ENCODE results near the gene EXOG.

The EXOG gene, protein sequence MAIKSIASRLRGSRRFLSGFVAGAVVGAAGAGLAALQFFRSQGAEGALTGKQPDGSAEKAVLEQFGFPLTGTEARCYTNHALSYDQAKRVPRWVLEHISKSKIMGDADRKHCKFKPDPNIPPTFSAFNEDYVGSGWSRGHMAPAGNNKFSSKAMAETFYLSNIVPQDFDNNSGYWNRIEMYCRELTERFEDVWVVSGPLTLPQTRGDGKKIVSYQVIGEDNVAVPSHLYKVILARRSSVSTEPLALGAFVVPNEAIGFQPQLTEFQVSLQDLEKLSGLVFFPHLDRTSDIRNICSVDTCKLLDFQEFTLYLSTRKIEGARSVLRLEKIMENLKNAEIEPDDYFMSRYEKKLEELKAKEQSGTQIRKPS

DNA sequence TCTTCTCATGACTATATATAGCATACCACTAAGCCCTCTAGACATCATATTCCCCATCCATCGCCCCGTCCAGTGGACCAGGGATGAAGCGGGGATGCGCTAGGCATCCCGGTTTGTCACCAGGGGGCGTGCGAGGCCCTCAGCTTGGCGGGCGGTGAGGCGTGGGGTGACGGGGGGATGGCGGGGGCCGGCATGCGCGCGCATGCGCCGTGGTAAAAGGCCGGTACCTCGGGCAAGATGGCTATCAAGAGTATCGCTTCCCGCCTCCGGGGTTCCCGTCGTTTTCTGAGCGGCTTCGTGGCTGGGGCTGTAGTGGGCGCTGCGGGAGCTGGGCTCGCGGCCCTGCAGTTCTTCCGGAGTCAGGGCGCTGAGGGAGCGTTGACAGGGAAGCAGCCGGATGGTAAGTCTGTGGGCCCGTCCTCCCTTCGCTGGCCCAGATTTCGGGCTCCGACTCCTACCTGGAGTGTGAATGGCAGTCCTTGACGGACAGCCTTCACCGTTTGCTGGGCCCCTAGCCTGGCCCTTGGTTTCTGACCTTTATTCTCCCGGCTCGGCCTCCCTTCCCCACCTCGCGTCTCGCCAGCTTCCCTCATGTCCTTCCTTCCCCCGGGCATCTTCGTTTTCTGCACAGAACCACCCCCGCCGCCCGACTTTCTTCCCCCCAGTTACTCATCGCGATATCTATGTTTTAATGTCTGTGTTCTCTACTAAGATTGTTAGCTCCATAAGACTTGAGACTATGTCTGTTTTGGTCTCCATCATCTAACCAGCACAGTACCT lies at the start of gene EXOG:
Gene EXOG (plus strand): TSS at position 210 of the 780 bp plus-strand sequence. CDS start 28 bp downstream, at position 238.
- peak; percentile 96 for DNase-seq

DNA sequence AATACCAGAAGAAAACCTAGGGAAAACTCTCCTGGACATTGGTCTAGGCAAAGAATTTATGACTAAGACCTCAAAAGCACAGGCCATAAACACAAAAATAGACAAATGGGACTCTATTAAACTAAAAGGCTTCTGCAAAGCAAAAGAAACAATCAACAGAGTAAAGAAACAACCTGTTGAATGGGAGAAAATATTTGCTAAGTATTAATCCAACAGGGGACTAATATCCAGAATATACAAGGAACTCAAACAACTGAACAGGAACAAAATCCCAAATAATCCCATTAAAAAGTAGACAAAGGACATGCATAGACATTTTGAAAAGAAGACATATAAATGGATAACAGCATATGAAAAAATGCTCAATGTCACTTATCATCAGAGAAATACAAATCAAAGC lies 49.3 kb upstream of the EXOG start:
- DNase-seq: no peak

DNA sequence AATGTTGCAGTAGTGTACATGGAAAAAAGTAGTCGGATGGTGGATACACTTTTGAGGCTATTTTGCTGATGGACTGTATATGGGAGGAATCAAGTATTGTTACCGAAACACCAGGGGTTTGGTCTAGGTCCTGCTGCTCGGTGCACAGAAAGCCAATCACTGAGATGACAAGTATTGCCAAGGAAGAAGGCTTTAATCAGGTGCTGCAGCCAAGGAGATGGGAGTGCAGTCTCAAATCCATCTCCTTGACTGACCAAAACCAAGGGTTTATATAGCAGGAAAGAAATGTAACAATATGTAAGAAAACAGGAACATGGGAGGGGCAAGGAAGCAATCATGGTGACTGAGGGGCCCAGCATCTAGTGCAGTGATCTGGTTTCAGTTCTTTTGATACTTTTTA lies 45.3 kb upstream of the EXOG start:
- no peak for DNase-seq

DNA sequence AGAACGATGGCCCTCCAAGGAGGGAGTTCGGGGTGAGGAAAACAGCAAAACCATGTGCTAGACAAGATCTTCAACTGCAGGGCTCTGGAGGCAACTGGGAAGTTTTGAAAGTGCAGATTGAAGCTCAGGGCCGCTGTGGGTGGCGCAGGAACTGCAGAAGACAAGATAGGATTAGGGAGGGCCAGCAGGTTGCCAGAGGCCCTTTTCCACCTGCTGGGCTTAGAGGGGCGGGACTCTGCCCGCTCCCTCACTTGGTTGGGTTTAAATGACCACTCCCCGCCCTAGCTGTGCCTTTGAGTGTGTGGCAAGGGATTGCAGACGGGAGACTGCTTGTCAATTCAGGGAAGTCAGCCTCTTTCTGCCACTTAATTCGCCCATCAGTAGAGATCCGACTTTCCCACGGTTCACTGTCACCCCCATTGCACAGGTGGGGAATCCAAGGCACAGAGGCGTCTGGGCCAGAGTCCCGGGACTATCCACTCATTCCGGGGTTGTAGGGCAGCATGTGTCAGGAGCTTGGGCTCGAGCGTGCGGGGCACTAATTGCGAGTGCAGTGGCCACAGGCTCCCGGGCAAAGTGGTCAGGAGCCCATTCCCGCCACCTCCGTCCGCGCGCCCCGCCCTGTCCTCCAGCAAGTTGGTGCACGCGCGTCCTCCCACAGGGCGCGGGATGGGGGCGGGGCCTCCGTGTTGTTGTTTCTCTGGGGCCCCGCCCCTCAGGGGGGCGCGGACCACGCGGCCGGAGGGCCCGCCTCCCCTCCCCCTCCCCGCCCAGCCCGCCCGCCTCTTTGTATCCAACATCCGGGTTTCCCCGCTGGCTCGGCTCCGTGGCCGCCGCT lies 42.8 kb upstream of the EXOG start, which contains the start of gene ACVR2B:
Gene ACVR2B (plus strand): TSS at position 816 of the 838 bp plus-strand sequence. CDS start 433 bp downstream, outside the sequence.
- DNase-seq: peak; percentile 65

DNA sequence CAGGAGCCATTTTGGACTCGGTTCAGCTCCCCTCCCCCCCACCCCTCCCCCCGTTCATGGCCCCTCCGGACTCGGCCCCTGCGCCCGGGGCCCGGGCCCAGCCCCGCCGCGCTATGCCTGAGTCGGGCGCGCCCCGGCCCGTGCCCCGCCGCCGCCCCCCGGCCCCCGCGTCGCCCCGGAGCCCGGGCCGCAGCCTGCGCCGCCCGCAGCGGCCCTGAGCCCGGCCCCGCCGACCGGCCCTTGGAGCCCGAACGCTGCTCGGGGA lies 42.3 kb upstream of the EXOG start:
- DNase-seq: no peak

DNA sequence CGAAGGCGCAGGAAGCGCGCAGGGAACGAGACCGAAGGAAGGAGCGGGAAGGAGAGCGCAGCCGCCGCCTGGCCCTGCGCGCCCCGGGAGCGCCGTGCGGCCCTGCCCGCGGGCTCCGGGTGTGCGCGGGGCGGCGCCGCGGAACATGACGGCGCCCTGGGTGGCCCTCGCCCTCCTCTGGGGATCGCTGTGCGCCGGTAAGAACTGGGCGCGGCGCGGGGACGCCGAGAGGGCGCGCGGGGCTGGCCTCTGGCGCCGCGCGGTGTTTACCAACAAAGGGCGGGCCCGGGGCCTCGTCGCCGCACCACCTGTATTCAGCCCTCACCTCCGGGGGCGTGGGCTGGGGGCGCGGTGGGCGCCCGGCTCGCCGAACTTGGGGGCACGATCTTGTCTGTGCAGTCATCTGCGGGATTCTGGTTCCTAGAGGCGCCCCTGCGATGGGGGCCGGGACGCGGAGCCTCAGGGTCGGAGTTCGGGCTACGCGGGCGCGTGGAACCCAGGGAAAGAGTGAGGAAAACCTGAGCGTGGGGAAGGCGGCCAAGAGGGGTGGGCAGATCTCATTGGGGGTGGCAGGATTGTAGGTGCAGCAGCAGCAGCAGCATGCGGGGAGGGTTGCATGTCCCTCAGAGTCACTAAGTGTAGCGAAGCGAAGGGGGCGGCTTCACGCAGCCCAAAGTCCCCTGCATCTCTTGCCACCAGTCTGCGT lies 41.8 kb upstream of the EXOG start:
- no peak for DNase-seq

DNA sequence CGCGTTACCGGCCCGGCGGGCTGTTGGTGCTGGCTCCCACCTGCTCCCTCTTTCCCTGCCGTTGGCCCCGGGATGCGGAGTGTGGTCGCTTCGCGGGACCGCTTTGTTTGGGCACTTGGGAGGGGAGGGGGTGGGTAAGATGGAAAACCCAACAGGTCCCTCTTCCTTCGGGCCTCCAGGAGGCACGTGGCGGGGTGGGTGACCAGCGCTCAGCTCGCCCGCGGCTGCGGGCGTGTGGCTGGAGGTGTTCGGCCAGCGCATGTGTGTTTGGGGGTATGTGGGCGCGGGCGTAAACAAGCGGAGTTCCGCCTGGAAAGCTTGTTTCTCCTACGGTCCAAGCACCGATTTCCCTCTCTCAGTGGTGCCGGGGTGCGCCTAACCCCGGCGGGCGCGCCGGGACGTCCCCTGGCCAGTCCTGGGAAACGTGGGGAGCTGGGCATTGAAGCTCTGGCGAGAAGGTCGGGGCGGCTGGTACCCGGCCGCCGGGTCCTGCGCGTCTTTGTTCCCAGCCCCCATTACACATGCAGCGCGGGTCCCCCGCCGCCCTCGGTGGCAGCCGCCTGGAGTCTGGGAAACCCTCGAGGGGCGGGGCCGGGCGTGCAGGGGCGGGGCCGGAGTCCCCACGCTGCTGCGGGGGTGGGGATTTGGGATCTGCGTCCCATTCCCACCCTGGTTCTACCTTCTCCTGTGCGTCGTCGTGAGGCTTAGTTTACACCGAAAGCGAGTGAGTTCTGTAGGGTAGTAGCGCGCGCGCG lies 41.1 kb upstream of the EXOG start:
- no peak for DNase-seq

DNA sequence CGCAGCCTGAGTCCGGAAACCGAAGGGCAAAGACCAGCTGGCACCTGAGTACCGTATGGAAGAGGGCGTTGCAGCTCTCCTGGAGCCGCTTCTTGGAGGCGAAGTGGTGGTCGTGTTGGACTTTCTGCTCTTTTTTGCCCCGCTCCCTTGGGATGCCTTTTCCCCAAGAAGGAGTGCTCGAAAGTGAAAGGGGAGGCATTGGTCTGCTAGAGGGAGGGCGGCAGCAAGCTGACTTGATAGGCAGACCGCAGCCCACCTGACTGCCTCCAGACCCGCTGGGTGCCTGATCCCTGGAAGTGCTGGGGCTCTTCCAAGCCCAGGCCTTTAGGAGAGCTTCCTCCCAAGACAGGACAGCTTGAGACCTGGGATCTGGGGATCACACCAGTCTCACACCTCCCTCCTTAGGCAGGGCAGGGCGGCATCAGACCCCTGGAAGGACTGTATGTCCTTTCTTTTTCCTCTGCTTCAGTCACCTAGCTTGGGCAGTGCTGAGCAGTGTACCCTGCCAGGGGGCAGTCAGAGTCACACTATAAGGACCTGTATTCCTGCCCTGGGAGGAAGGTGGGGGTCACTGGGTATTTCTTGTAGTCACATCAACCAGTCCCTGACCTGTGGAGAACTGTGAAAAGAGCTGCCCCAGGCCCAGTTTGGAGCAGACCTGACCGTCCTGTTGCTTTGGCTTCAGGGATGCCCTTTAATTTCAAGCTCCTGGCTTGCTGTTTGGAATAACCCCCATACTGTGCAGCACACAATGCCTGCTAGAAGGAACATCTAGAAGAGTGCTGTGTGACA lies 40.3 kb upstream of the EXOG start:
- DNase-seq: peak; percentile 31

DNA sequence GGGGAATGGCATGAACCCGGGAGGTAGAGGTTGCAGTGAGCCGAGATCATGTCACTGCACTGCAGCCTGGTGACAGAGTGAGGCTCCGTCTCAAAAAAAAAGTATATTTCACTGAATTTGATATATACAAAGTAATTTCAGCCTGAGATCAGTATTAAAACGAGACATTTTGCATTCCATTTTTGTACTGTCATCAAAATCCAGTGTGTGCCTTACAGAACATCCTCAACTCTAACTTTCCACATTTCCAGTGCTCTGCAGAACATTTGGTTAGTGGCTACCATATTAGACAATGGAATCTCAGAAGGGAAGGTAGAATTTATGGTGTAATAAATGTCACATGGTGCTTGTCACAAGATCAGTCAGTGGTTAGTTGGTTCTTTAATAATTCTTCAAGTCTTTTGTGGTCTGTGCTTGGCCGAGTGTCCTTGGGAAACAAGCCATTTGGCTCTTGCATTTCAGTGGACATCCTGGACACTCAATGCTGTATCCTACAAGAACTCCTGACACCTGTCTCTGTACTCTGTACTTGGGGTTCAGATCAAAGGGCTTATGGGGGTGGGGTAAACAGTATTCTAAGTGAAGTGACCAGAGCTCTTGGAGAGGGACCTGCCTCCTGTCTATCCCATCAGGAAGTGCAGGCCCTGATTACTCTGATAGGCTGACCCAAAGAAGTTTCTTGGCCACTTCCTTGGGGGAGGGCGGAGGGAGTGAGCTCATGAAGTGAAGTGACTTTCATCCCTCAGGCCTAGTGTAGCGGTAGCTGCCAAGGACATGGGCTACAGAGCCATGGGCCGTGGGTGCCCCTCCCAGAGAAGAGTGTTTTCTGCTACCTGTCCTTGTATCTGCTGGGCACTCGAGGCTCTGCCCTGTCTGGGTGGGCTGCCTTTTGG lies 38.8 kb upstream of the EXOG start:
- DNase-seq: no peak

DNA sequence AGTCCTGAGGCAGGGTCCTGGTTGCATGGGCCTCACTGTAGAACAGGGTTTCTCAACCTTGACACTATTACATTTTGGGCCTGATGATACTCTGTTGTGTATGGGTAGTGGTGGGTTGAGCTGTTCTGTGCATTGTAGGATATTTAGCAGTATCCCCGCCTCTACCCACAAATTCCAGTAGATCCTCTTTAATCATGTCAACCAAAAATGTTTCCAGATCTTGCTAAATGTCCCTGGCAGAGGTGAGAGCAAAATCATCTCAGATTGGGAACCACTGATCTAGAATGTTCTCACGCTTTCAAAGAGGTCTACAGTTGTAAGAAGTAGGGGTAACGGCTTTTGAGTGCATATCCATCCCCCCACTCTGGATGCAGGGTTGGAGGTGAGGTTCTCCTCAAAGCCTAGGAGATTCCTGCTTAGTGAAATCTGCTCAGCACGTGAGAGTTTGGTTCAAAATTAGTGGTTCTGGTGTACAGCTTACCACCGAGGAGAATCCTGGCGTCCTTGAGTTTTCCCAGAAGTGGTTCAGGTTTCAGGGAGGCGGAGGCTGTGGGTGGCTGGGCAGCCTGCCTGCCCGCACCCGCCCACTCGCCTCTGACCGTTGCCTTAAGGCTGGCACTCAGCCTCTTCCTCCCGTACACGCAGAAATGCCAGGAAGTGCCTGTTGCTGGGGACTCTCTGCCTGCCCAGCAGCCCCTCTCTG lies 37.2 kb upstream of the EXOG start:
- DNase-seq: no peak

DNA sequence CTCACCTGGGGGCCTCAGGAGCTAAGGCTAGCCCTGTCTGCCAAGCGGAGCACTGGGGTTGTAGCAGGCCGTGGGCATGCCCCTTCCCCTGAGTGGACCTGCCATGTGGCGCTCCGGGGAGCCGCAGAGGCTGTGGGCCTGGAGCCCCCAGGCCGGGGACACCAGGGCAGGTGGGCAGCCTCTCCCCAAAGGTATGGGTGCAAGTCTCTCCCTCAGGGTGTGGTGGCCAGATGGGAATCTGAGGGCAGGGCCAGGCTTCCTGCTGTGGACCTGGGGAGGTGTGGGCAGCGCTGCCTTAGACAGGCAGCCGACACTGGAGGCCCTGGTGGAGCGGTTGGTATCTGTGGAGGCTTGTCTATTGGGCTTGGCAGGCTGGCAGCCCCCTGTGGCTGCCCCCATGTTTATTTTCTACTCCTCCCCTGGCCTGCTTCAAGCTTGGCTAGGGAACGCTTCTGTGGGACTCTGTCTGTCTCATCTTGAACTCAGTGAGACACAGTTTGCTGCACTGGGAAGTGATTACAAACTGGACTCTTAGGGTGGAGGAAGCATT lies 36.6 kb upstream of the EXOG start:
- no peak for DNase-seq

DNA sequence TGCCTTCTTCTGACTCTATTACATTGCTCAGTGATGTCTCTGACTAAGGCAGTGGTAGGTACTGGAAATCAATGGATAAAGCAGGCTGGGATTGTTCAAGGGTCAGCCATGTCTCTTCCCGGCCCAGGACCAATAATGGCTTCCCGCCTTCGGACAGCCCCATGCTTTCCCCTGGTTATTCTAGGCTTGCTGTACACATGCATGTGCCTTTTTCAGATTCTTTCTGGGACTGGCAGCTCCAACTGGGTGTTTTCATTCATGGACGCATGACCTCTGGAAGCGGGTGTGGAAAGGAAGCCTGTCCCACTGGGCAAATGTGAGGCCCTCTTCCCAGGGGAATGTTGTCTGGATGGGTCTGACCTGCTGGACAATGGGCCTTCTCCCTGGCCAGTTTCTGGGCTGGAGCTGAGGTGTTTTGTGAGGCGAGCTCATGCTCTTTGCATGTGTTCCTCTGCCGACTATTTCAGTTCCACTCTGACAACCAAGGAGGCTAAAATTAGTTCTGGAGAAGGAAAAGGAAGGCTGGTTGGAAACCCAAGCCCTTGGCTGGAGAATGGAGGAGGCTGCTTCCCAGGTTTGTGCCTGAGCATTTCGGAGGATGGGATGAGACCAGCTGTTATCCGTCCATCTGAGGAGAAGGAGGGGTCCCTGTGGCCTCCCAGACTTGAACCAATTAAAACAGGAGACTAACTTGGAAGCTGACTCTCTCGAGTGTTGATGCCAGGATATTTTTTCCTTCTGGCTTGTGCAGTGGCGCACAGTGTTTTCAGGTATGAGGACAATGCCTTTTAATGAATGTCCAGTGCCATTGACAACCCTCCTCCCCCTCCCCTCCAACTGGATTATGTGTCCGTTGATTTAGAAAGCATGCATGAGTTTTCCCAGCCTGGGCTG lies 35.5 kb upstream of the EXOG start:
- no peak for DNase-seq

DNA sequence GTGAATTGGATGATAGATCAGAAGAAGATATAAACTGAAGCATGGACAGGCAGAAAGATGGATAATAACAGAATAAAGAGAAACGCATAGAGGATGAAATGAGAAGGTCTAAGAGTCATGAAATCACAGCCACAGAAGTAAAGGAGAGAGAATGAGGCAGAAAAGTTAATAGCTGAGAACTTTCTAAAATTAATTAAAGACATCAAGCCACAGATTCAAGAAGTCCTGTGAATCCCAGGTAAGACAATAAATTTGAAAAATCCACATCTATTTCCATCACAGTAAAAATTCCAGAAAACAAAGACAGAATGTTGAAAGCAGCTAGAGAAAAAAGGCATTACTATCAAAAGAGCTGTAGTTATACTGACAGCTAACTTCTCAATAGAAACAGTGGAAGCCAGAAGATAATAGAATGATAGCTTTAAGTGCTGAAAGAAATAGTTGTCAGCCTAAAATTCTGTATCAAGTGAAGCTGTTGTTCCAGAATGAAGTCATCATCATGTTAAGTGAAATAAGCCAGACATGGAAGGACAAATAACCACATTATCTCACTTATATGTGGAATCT lies 30.5 kb upstream of the EXOG start:
- no peak for DNase-seq

DNA sequence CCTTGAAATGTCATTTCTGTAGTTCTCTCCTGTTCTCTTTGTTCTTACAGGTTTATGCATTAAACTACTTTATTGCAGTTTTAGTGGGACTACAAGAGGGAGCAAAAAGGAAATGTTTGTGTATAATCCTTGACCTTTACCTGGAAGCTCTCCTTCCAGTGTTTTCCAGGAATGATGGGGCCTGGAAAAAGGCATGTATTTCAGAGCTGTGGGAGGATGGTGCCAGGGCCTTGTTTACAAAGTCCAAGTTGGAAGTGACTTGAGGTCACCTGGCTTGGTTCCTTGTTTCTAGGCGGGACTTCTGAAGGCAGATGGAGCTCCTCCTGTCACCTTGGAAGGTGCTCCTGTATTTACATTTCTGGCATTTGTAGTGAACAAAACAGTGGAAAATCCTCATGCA lies 27.4 kb upstream of the EXOG start:
- no peak for DNase-seq

DNA sequence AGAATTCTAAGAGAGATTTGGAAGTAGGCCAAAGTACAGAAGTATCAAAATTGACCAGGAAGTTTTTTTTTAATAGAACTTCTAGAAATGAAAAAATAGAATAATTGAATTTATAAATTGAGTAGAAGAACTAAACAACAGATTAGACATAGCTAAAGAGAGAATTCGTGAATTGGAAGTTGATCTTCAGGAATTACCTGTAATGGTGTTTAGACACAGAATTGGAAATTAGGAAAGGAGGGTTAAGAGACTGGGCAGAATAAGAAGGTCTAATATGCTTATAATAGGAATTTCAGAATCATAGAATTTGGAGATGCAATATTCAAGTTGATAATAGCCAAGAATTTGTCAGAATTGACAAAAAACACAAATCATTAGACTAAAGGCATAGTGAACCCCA lies 26.3 kb upstream of the EXOG start:
- DNase-seq: no peak

DNA sequence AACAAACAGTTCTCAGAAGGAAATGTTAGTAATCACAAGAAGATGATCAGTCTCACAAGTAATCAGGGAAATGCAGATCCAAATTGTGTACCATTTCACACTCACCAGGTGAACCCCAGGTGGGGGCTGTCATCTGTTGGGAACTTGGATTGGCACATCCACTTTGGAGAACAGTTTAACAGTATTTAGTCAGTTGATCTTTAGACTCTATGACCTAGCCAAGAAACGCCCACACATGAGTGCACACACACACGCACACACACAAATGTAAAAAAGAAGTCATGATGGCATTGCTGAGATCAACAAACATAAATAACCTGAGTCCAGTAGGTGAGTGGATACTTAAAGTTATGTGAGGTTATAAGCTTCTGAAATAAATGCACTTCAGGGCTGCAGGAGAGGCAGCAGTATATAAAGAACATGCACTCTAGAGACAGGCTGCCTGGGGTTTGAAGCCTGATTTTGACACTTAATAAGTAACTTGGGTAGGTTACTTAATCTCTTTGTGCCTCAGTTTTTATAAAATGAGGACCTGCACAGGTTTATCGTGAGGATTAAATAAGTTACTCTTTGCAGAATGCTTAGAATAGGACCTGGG lies 24.8 kb upstream of the EXOG start:
- no peak for DNase-seq

DNA sequence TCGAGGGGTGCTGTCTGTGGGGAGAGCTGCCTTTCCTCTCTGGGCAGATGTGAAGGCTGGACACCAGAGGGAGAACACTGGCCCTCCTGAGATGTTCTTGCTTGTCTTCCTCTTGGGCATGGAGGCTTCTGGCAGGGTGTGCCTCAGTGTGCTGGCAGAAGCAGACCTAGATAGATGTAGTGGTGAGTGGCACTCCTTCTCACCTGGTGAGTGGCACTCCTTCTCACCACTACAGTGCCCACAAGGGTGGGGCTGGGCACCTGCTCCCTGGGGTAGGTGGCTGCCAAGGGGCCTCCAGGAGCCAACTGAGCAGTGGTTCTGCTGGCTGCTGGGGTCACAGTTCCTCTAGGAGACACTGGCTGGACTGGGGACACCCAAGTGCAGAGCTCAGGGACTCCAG lies 23.8 kb upstream of the EXOG start:
- DNase-seq: no peak
